Measurements from ENCODE around the gene C1R.

The C1R gene

DNA sequence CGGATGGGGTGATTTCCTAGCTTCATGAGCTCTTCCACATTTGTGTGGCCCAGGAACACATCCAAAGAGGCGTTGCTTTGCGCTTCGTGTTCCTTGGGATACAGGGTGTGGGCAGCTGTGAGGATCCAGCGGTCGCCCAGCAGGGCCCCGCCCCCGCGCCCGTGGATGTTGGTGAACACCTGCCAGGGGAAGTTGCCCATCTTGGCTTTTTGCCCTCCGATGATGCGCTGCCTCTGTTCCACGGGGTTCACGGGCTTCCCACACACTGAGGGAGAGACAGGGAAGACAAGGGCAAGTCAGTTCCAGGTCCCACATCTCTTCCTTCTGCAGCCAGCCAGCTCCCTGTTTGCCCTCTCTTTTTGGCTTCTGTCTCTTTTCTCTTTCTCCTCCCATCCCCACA lies 11.2 kb downstream of the C1R start:
- H3K27ac ChIP-seq (ENCODE audit: low read depth, low read length), result no peak overlapping the region
- peaks cover 7% of the 10 kb centered on the region; the same call in 1 of the 2 replicates for H3K36me3 ChIP-seq (ENCODE audit: control insufficient read depth, insufficient read depth, low read length)
- H3K9ac ChIP-seq (ENCODE audit: low read length), result no peak overlapping the region
- H3K9me3 ChIP-seq (ENCODE audit: control insufficient read depth, insufficient read depth, low read depth, low read length), result peaks cover 7% of the 10 kb centered on the region; the same call in 1 of the 2 replicates
- H3K4me1 ChIP-seq (ENCODE audit: control insufficient read depth, insufficient read depth, low read length), result no peaks in the 10 kb centered on the region
- H3K4me3 ChIP-seq (ENCODE audit: low read depth, low read length), result no peak overlapping the region
- no peaks in the 10 kb centered on the region for H3K27me3 ChIP-seq (ENCODE audit: control insufficient read depth, insufficient read depth, low read length)

GRCh38 chr12:7079826-7080125 lies 12.5 kb downstream of the C1R start:
- no peaks in the 10 kb centered on the region; the same call in 1 of the 2 replicates for H3K27me3 ChIP-seq (ENCODE audit: control insufficient read depth, insufficient read depth, low read length)
- no peak overlapping the region for H3K9ac ChIP-seq (ENCODE audit: low read length)
- H3K36me3 ChIP-seq (ENCODE audit: control insufficient read depth, insufficient read depth, low read length), result peaks cover 5% of the 10 kb centered on the region; the same call in 1 of the 2 replicates
- no peak overlapping the region for H3K27ac ChIP-seq (ENCODE audit: low read depth, low read length)
- no peaks in the 10 kb centered on the region for H3K4me1 ChIP-seq (ENCODE audit: control insufficient read depth, insufficient read depth, low read length)
- H3K9me3 ChIP-seq (ENCODE audit: control insufficient read depth, insufficient read depth, low read depth, low read length), result peaks cover 4% of the 10 kb centered on the region; the same call in 1 of the 2 replicates
- no peak overlapping the region for H3K4me3 ChIP-seq (ENCODE audit: low read depth, low read length)

DNA sequence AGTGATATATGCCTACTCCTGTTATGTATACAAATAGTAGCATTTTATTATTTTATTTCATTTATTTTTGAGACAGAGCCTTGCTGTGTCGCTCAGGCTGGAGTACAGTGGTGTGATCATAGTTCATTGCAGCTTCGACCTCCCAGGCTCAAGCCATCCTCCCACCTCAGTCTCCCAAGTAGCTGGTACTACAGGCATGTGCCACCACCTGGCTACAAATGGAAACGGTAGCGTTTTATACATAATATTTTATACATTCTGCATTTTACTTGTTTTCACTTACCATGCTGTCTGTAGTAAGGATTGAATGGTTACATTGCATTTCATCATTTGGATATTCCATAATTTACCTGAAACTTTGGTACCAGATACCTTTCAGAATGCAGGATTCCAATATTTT lies 14.1 kb downstream of the C1R start:
- Histone ChIP-seq H3K27me3 (ENCODE audit: control insufficient read depth, insufficient read depth, low read length) (no peaks in the 10 kb centered on the region; the same call in 1 of the 2 replicates), H3K4me3 (ENCODE audit: low read depth, low read length) (no peak overlapping the region), H3K36me3 (ENCODE audit: control insufficient read depth, insufficient read depth, low read length) (peaks cover 2% of the 10 kb centered on the region; the same call in 1 of the 2 replicates), H3K9ac (ENCODE audit: low read length) (no peak overlapping the region), H3K4me1 (ENCODE audit: control insufficient read depth, insufficient read depth, low read length) (no peaks in the 10 kb centered on the region), H3K9me3 (ENCODE audit: control insufficient read depth, insufficient read depth, low read depth, low read length) (no peaks in the 10 kb centered on the region; the same call in 1 of the 2 replicates), H3K27ac (ENCODE audit: low read depth, low read length) (no peak overlapping the region)

DNA sequence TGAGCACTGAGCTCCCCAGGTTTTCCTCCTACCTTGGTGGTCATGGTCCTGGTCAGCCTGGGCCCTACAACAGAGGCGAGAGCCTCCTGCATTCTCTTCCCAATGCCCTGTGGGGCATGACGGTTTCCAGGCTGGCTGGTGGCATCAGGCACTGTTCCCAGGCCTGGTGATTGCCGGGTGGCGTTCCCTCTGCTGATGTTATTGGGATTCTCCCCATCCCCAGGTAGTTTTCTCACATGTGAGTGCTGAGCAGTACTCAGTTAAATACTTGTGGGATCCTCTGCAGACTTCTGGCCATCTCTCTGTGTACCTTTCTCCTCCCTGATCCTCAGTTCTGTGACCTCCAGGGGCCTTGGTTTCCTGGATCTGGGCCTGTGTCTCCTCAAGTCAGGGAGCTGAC lies 15.8 kb downstream of the C1R start:
- H3K9ac ChIP-seq (ENCODE audit: low read length), result no peak overlapping the region
- no peaks in the 10 kb centered on the region for H3K9me3 ChIP-seq (ENCODE audit: control insufficient read depth, insufficient read depth, low read depth, low read length)
- no peaks in the 10 kb centered on the region; the same call in 1 of the 2 replicates for H3K27me3 ChIP-seq (ENCODE audit: control insufficient read depth, insufficient read depth, low read length)
- H3K36me3 ChIP-seq (ENCODE audit: control insufficient read depth, insufficient read depth, low read length), result no peaks in the 10 kb centered on the region
- no peak overlapping the region for H3K27ac ChIP-seq (ENCODE audit: low read depth, low read length)
- H3K4me3 ChIP-seq (ENCODE audit: low read depth, low read length), result no peak overlapping the region
- no peaks in the 10 kb centered on the region for H3K4me1 ChIP-seq (ENCODE audit: control insufficient read depth, insufficient read depth, low read length)

- H3K27me3 ChIP-seq (ENCODE audit: control insufficient read depth, insufficient read depth, low read length), result no peaks in the 10 kb centered on the region; the same call in 1 of the 2 replicates
- H3K9me3 ChIP-seq (ENCODE audit: control insufficient read depth, insufficient read depth, low read depth, low read length), result no peaks in the 10 kb centered on the region
- no peak overlapping the region for H3K27ac ChIP-seq (ENCODE audit: low read depth, low read length)
- no peaks in the 10 kb centered on the region for H3K36me3 ChIP-seq (ENCODE audit: control insufficient read depth, insufficient read depth, low read length)
- no peak overlapping the region for H3K9ac ChIP-seq (ENCODE audit: low read length)
- H3K4me1 ChIP-seq (ENCODE audit: control insufficient read depth, insufficient read depth, low read length), result no peaks in the 10 kb centered on the region
- no peak overlapping the region for H3K4me3 ChIP-seq (ENCODE audit: low read depth, low read length)
These were observed 16.3 kb downstream of the C1R start for GRCh38 chr12:7075939-7076338.

- H3K9ac ChIP-seq (ENCODE audit: low read length), result no peak overlapping the region
- no peaks in the 10 kb centered on the region for H3K9me3 ChIP-seq (ENCODE audit: control insufficient read depth, insufficient read depth, low read depth, low read length)
- H3K4me1 ChIP-seq (ENCODE audit: control insufficient read depth, insufficient read depth, low read length), result no peaks in the 10 kb centered on the region
- no peak overlapping the region for H3K27ac ChIP-seq (ENCODE audit: low read depth, low read length)
- H3K36me3 ChIP-seq (ENCODE audit: control insufficient read depth, insufficient read depth, low read length), result no peaks in the 10 kb centered on the region
- no peaks in the 10 kb centered on the region; the same call in 1 of the 2 replicates for H3K27me3 ChIP-seq (ENCODE audit: control insufficient read depth, insufficient read depth, low read length)
- H3K4me3 ChIP-seq (ENCODE audit: low read depth, low read length), result no peak overlapping the region
These were observed 16.7 kb downstream of the C1R start for GRCh38 chr12:7075518-7075917.

DNA sequence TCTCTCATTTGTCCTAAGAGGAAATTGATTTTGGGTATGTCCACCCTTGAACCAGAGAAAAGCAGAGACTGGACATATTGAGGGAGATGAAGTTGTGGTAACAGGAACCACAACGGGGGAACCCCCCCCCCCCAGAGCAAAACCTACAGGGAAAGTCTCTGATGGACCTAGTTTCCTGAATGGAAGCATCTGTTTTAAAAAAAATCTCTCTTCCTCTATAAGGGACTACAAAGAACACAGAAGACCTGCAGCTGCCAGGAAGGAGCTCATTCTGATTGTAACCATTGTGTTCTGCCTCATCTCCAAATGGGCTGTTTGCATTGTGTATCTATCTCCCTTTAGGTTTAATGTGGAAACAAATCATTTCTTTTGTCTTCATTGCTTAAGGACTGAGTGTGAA lies 18.3 kb downstream of the C1R start:
- Histone ChIP-seq H3K27me3 (ENCODE audit: control insufficient read depth, insufficient read depth, low read length) (no peaks in the 10 kb centered on the region; the same call in 1 of the 2 replicates), H3K9me3 (ENCODE audit: control insufficient read depth, insufficient read depth, low read depth, low read length) (no peaks in the 10 kb centered on the region), H3K4me3 (ENCODE audit: low read depth, low read length) (no peak overlapping the region), H3K36me3 (ENCODE audit: control insufficient read depth, insufficient read depth, low read length) (no peaks in the 10 kb centered on the region), H3K4me1 (ENCODE audit: control insufficient read depth, insufficient read depth, low read length) (no peaks in the 10 kb centered on the region), H3K27ac (ENCODE audit: low read depth, low read length) (no peak overlapping the region), H3K9ac (ENCODE audit: low read length) (no peak overlapping the region)

- no peaks in the 10 kb centered on the region for H3K9me3 ChIP-seq (ENCODE audit: control insufficient read depth, insufficient read depth, low read depth, low read length)
- H3K4me1 ChIP-seq (ENCODE audit: control insufficient read depth, insufficient read depth, low read length), result no peaks in the 10 kb centered on the region
- H3K9ac ChIP-seq (ENCODE audit: low read length), result no peak overlapping the region
- no peaks in the 10 kb centered on the region; the same call in 1 of the 2 replicates for H3K27me3 ChIP-seq (ENCODE audit: control insufficient read depth, insufficient read depth, low read length)
- no peak overlapping the region for H3K27ac ChIP-seq (ENCODE audit: low read depth, low read length)
- no peaks in the 10 kb centered on the region for H3K36me3 ChIP-seq (ENCODE audit: control insufficient read depth, insufficient read depth, low read length)
- H3K4me3 ChIP-seq (ENCODE audit: low read depth, low read length), result no peak overlapping the region
These were observed 19.7 kb downstream of the C1R start for GRCh38 chr12:7072554-7072953.

DNA sequence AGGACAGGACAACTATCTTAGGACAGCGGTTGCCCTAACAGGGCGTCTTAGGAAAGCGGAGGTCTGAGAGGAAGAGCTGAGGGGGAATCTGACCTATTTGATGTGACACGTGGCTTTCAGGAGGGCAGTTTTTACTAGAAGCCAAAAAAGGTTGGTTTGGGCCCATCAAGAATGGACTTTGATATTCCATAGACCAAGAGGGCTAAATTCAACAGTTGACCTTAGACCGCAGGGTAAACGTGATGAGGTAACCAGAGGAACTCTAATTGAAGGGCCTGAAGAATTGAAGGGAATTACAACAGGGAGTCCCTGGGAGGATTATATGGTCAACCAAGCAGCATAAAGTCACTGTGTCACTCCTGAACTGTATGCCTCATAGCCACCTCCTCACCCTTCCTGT lies 20.2 kb downstream of the C1R start:
- H3K9me3 ChIP-seq (ENCODE audit: control insufficient read depth, insufficient read depth, low read depth, low read length), result no peaks in the 10 kb centered on the region
- no peak overlapping the region for H3K27ac ChIP-seq (ENCODE audit: low read depth, low read length)
- no peaks in the 10 kb centered on the region for H3K36me3 ChIP-seq (ENCODE audit: control insufficient read depth, insufficient read depth, low read length)
- no peak overlapping the region for H3K9ac ChIP-seq (ENCODE audit: low read length)
- no peaks in the 10 kb centered on the region for H3K4me1 ChIP-seq (ENCODE audit: control insufficient read depth, insufficient read depth, low read length)
- no peak overlapping the region for H3K4me3 ChIP-seq (ENCODE audit: low read depth, low read length)
- no peaks in the 10 kb centered on the region; the same call in 1 of the 2 replicates for H3K27me3 ChIP-seq (ENCODE audit: control insufficient read depth, insufficient read depth, low read length)

GRCh38 chr12:7069386-7069785 lies 22.9 kb downstream of the C1R start:
- Histone ChIP-seq H3K36me3 (ENCODE audit: control insufficient read depth, insufficient read depth, low read length) (no peaks in the 10 kb centered on the region), H3K4me3 (ENCODE audit: low read depth, low read length) (no peak overlapping the region), H3K9me3 (ENCODE audit: control insufficient read depth, insufficient read depth, low read depth, low read length) (no peaks in the 10 kb centered on the region), H3K9ac (ENCODE audit: low read length) (no peak overlapping the region), H3K4me1 (ENCODE audit: control insufficient read depth, insufficient read depth, low read length) (no peaks in the 10 kb centered on the region), H3K27ac (ENCODE audit: low read depth, low read length) (no peak overlapping the region), H3K27me3 (ENCODE audit: control insufficient read depth, insufficient read depth, low read length) (no peaks in the 10 kb centered on the region; the same call in 1 of the 2 replicates)

GRCh38 chr12:7068994-7069346 lies 23.3 kb downstream of the C1R start:
- no peak overlapping the region for H3K4me3 ChIP-seq (ENCODE audit: low read depth, low read length)
- no peaks in the 10 kb centered on the region; the same call in 1 of the 2 replicates for H3K27me3 ChIP-seq (ENCODE audit: control insufficient read depth, insufficient read depth, low read length)
- no peak overlapping the region for H3K27ac ChIP-seq (ENCODE audit: low read depth, low read length)
- no peak overlapping the region for H3K9ac ChIP-seq (ENCODE audit: low read length)
- no peaks in the 10 kb centered on the region for H3K4me1 ChIP-seq (ENCODE audit: control insufficient read depth, insufficient read depth, low read length)
- H3K9me3 ChIP-seq (ENCODE audit: control insufficient read depth, insufficient read depth, low read depth, low read length), result no peaks in the 10 kb centered on the region
- H3K36me3 ChIP-seq (ENCODE audit: control insufficient read depth, insufficient read depth, low read length), result no peaks in the 10 kb centered on the region

Data from HUES6 (cell line).